Nephron (organoid): ENCODE measurements around the gene RFX7.

Experiments used
- H3K27ac Mint-ChIP-seq, 3 experiments: 2 replicates each; pipeline ENCODE4 v1.8.0; 2020; ENCODE audit warnings: mixed read lengths in 3 of 3, mild to moderate bottlenecking in 2 of 3, moderate library complexity in 1 of 3
- H3K27me3 Mint-ChIP-seq: 2 replicates; pipeline ENCODE4 v1.8.0; 2021; ENCODE audit warnings: low read depth, mild to moderate bottlenecking, moderate library complexity, mixed read lengths
- H3K36me3 Mint-ChIP-seq: 2 replicates; pipeline ENCODE4 v1.8.0; 2020; ENCODE audit warnings: low read depth, mixed read lengths
- H3K4me1 Mint-ChIP-seq: 2 replicates; pipeline ENCODE4 v1.8.0; 2020; ENCODE audit warnings: mixed read lengths
- H3K4me3 Mint-ChIP-seq, 3 experiments: 2 replicates each; pipeline ENCODE4 v1.8.0; 2020; ENCODE audit warnings: mild to moderate bottlenecking in 3 of 3, mixed read lengths in 3 of 3, moderate library complexity in 2 of 3
- H3K9me3 Mint-ChIP-seq: 2 replicates; pipeline ENCODE4 v1.8.0; 2020; ENCODE audit warnings: mixed read lengths
- TF ChIP-seq, protein P1 (sequence below), 3 experiments: fragments of 200-600 bp; sonication (generic); IDR thresholded peaks; one replicate each; pipeline ENCODE4 v1.5.0; 2021; ENCODE audit warnings: antibody characterized with exemption in 3 of 3; ENCODE audit not compliant: unreplicated experiment in 3 of 3

Gene RFX7

DNA sequence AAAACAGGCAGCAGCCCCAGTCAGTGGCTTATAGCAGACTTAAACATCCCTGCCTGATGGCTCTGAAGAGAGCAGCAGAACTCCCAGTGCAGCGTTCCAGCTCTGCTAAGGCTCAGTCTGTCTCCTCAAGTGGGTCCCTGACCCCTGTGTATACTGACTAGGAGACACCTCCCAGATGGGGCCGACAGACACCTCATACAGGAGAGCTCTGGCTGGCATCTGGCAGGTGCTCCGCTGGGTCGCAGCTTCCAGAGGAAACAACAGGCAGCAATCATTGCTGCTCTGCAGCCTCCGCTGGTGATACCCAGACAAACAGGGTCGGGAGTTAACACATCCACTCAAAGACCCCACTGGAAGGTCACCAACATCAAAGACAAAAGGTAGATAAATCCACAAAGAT, 93.5 kb downstream of the RFX7 start:
- H3K4me3 Mint-ChIP-seq, result no peak overlapping the region
- no peak overlapping the region for H3K27ac Mint-ChIP-seq
- H3K27me3 Mint-ChIP-seq, result no peaks in the 10 kb centered on the region
- peaks cover 80% of the 10 kb centered on the region for H3K36me3 Mint-ChIP-seq
- TF ChIP-seq, protein P1, sequence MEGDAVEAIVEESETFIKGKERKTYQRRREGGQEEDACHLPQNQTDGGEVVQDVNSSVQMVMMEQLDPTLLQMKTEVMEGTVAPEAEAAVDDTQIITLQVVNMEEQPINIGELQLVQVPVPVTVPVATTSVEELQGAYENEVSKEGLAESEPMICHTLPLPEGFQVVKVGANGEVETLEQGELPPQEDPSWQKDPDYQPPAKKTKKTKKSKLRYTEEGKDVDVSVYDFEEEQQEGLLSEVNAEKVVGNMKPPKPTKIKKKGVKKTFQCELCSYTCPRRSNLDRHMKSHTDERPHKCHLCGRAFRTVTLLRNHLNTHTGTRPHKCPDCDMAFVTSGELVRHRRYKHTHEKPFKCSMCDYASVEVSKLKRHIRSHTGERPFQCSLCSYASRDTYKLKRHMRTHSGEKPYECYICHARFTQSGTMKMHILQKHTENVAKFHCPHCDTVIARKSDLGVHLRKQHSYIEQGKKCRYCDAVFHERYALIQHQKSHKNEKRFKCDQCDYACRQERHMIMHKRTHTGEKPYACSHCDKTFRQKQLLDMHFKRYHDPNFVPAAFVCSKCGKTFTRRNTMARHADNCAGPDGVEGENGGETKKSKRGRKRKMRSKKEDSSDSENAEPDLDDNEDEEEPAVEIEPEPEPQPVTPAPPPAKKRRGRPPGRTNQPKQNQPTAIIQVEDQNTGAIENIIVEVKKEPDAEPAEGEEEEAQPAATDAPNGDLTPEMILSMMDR (IDR thresholded peaks at IDR 0.05; ENCODE audit: unreplicated experiment in 3 of 3), result no peak
- peaks cover 67% of the 10 kb centered on the region for H3K9me3 Mint-ChIP-seq
- H3K4me1 Mint-ChIP-seq, result peaks cover 7% of the 10 kb centered on the region

DNA sequence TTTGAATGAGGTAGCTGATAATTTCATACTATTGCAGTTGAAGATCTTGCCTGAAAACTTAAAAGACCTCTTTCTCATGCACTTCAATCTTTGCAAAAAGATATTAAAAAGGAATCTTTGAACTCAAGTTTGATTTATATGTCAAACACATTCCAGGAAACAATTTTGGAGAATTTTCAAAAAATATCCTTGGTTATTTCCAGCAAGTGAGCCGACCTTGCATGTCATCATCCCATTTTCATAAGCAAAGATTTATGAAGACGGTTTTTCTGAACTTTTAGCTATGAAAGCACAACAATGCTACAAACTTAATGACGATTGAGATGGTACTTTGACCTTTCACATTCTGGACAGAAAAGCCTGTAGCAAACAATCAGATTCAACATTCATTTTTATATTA, 95.6 kb downstream of the RFX7 start:
- Mint-ChIP-seq H3K9me3 (peaks cover 47% of the 10 kb centered on the region), H3K4me1 (peaks cover 7% of the 10 kb centered on the region), H3K36me3 (peaks cover 72% of the 10 kb centered on the region), H3K27me3 (no peaks in the 10 kb centered on the region), H3K27ac (no peak overlapping the region), H3K4me3 (no peak overlapping the region)
- TF ChIP-seq, protein P1 (IDR thresholded peaks at IDR 0.05; ENCODE audit: unreplicated experiment in 3 of 3), result no peak

DNA sequence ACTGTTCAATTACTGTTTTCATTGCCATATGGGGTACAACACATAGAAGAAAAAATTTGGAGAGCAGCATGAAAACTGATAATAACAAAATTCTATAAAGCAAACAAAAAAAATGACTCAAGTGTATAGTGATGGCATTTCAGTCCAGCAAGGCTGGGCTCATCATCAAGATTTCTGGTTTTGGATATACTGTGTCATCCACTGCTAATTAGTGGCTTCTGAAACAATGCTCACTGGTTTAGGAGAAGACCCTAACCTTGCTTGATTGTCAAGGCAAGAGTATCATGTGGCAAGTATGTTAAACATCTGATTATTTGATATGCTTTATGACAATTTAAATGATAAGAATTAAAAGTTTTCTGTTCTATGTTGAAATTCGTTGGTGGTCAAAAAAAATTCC, 96.9 kb downstream of the RFX7 start:
- H3K9me3 Mint-ChIP-seq, result peaks cover 39% of the 10 kb centered on the region
- H3K27ac Mint-ChIP-seq, result no peak overlapping the region
- no peaks in the 10 kb centered on the region for H3K27me3 Mint-ChIP-seq
- TF ChIP-seq, protein P1 (IDR thresholded peaks at IDR 0.05; ENCODE audit: unreplicated experiment in 3 of 3), result no peak
- H3K4me3 Mint-ChIP-seq, result no peak overlapping the region
- peaks cover 7% of the 10 kb centered on the region for H3K4me1 Mint-ChIP-seq
- peaks cover 72% of the 10 kb centered on the region for H3K36me3 Mint-ChIP-seq

DNA sequence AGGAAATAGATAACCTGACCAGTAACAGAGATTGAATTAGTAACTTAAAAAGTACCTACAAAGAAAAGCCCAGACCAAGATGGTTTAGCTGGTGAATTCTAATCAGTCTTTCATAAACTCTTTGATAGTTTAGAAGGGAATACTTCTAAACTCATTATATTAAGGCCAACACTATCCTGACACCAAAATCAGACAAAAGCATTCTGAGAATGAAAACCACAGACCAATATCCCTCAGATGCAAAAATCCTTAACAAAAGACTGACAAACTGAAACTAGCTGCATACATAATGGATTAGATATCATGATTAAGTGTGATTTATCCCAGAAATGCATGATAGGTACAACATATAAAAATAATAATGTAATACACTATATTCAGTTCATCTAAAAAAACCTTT, 115.6 kb downstream of the RFX7 start:
- Mint-ChIP-seq H3K27me3 (no peaks in the 10 kb centered on the region), H3K36me3 (peaks cover 87% of the 10 kb centered on the region), H3K9me3 (peaks cover 63% of the 10 kb centered on the region), H3K4me1 (no peaks in the 10 kb centered on the region), H3K27ac (no peak overlapping the region), H3K4me3 (no peak overlapping the region)
- TF ChIP-seq, protein P1 (IDR thresholded peaks at IDR 0.05; ENCODE audit: unreplicated experiment in 3 of 3), result no peak

DNA sequence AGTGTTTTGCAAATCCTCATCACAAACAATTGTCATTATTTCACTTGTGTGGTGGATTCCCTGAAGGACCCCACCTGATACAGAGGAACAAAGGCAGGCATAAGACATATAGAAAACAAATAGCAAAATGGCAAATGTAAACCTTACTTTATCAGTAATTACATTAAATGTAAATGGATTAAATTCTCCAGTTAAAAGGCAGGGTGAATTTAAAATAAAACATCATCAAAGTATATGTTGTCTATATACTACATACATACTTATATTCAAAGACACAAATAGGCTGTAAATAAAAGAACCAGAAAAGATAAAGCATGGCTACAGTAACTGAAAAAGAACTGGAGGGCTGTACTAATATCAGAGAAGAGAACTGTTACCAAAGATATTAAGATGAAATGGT, 117.3 kb downstream of the RFX7 start:
- TF ChIP-seq, protein P1 (IDR thresholded peaks at IDR 0.05; ENCODE audit: unreplicated experiment in 3 of 3), result no peak
- Mint-ChIP-seq H3K9me3 (peaks cover 79% of the 10 kb centered on the region), H3K27me3 (no peaks in the 10 kb centered on the region), H3K27ac (no peak overlapping the region), H3K36me3 (peaks cover 100% of the 10 kb centered on the region), H3K4me3 (no peak overlapping the region), H3K4me1 (no peaks in the 10 kb centered on the region)

DNA sequence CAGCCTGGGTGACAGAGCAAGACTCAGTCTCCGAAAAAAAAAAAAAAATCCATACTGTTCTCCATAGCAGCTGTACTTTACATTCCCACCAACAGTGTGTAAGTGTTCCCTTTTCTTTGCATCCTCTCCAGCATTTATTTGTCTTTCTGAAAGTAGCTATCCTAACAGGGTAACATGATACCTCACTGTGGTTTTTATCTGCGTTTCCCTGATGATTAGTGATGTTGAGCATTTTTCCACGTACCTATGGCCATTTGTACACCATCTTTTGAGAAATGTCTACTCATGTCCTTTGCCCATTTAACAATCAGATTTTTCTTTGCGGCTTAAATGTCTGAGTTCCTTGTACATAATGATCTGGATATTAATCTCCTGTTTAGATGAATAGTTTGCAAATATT, 119.3 kb downstream of the RFX7 start:
- TF ChIP-seq, protein P1 (IDR thresholded peaks at IDR 0.05; ENCODE audit: unreplicated experiment in 3 of 3), result no peak
- Mint-ChIP-seq H3K4me3 (no peak overlapping the region), H3K9me3 (peaks cover 86% of the 10 kb centered on the region), H3K4me1 (no peaks in the 10 kb centered on the region), H3K27me3 (no peaks in the 10 kb centered on the region), H3K27ac (no peak overlapping the region), H3K36me3 (peaks cover 99% of the 10 kb centered on the region)
